Liver (tissue), 9 donors: ENCODE results near the gene CCSER2. TPM values are rescaled to one million over a fixed set of nuclear protein-coding genes. Genes with fewer than 3 reads are reported as not detected.

ENCODE experiments used
- DNase-seq: peaks from one replicate; pipeline ENCODE4 v3.0.0-alpha.2; 2017; ENCODE audit warnings: low spot score
- H3K27ac ChIP-seq, 2 donors: one replicate each; pipeline ENCODE4 v1.7.0; 2013; ENCODE audit warnings: inconsistent platforms in 2 of 2, low read length in 2 of 2, control low read depth in 1 of 2, low read depth in 1 of 2, mild to moderate bottlenecking in 1 of 2
- H3K27me3 ChIP-seq, 4 donors: one replicate each; pipeline versions ENCODE4 v1.6.1 to v1.7.0; 2013; ENCODE audit warnings: low read length in 3 of 4, inconsistent platforms in 1 of 4, mild to moderate bottlenecking in 1 of 4, moderate library complexity in 1 of 4; ENCODE audit not compliant: control insufficient read depth in 4 of 4, insufficient read depth in 4 of 4
- H3K36me3 ChIP-seq, 4 donors: one replicate each; pipeline versions ENCODE4 v1.6.1 to v1.7.0; 2013; ENCODE audit warnings: low read length in 3 of 4, mild to moderate bottlenecking in 3 of 4, low read depth in 1 of 4, moderate library complexity in 1 of 4; ENCODE audit not compliant: control insufficient read depth in 4 of 4, insufficient read depth in 3 of 4
- H3K4me1 ChIP-seq, 4 donors: one replicate each; pipeline versions ENCODE4 v1.6.1 to v1.7.0; 2013; ENCODE audit warnings: low read length in 3 of 4, mild to moderate bottlenecking in 3 of 4, moderate library complexity in 1 of 4; ENCODE audit not compliant: control insufficient read depth in 4 of 4, insufficient read depth in 4 of 4
- H3K4me3 ChIP-seq, 3 donors: one replicate each; pipeline versions ENCODE4 v1.6.1 to v1.7.0; 2013; ENCODE audit warnings: low read length in 3 of 3, control low read depth in 1 of 3, low read depth in 1 of 3, mild to moderate bottlenecking in 1 of 3
- H3K9ac ChIP-seq, 2 donors: one replicate each; pipeline ENCODE4 v1.7.0; 2013; ENCODE audit warnings: low read length in 2 of 2, mild to moderate bottlenecking in 2 of 2, moderate library complexity in 2 of 2, control low read depth in 1 of 2, low read depth in 1 of 2
- H3K9me3 ChIP-seq, 4 donors: one replicate each; pipeline versions ENCODE4 v1.6.1 to v1.7.0; 2013; ENCODE audit warnings: low read length in 3 of 4; ENCODE audit not compliant: control insufficient read depth in 4 of 4
- ATF3 ChIP-seq: IDR thresholded peaks from 2 replicates; pipeline ENCODE4 v1.6.1; 2016; ENCODE audit warnings: antibody characterized with exemption
- EGR1 ChIP-seq, 2 donors: IDR thresholded peaks; 2 replicates each; pipeline ENCODE4 v1.6.1; 2016 to 2018; ENCODE audit warnings: antibody characterized with exemption in 2 of 2, low read depth in 2 of 2
- FOXA1 ChIP-seq: IDR thresholded peaks from 2 replicates; pipeline ENCODE4 v1.6.1; 2016; ENCODE audit warnings: antibody characterized with exemption
- FOXA2 ChIP-seq: IDR thresholded peaks from 2 replicates; pipeline ENCODE4 v1.6.1; 2016; ENCODE audit warnings: antibody characterized with exemption
- GABPA ChIP-seq, 2 donors: IDR thresholded peaks in 1 of 2; conservative IDR thresholded peaks in 1 of 2; 2 replicates each; pipeline ENCODE4 v1.6.1; 2016; ENCODE audit warnings: antibody characterized with exemption in 2 of 2, mild to moderate bottlenecking in 1 of 2, moderate library complexity in 1 of 2
- HNF4A ChIP-seq, 2 donors: conservative IDR thresholded peaks; 2 replicates each; pipeline ENCODE4 v1.6.1; 2016; ENCODE audit warnings: antibody characterized with exemption in 2 of 2, mild to moderate bottlenecking in 2 of 2
- REST ChIP-seq: IDR thresholded peaks from 2 replicates; pipeline ENCODE4 v1.6.1; 2016; ENCODE audit warnings: antibody characterized with exemption, mild to moderate bottlenecking
- RXRA ChIP-seq, 2 donors: IDR thresholded peaks; 2 replicates each; pipeline ENCODE4 v1.6.1; 2017 to 2018; ENCODE audit warnings: antibody characterized with exemption in 2 of 2, mild to moderate bottlenecking in 1 of 2
- SP1 ChIP-seq: IDR thresholded peaks from 2 replicates; pipeline ENCODE4 v1.6.1; 2018; ENCODE audit warnings: antibody characterized with exemption, mild to moderate bottlenecking
- TAF1 ChIP-seq: conservative IDR thresholded peaks from 2 replicates; pipeline ENCODE4 v1.6.1; 2016; ENCODE audit warnings: antibody characterized with exemption, mild to moderate bottlenecking
- YY1 ChIP-seq: IDR thresholded peaks from 2 replicates; pipeline ENCODE4 v1.6.1; 2016; ENCODE audit warnings: antibody characterized with exemption, mild to moderate bottlenecking
- ZBTB33 ChIP-seq: IDR thresholded peaks from 2 replicates; pipeline ENCODE4 v1.6.1; 2016; ENCODE audit warnings: antibody characterized with exemption
- WGBS: extraction: QIAGEN DNeasy Blood & Tissue Kit; methylation state at CpG from one replicate; pipeline ENCODE4 v1.1.7; 2013; 5-methylcytosine and 5-hydroxymethylcytosine counted together
- polyA plus RNA-seq, 2 donors: library from polyadenylated mRNA; stranded (reverse) in 1 of 2; unstranded in 1 of 2; fragments of 200-250 nt in 1 of 2; fragments of >200 nt in 1 of 2; fragmentation: Nextera tagmentation in 1 of 2; extraction: Ambion mirVana in 1 of 2; gene quantifications; one replicate each; pipeline versions ENCODE4 v1.2.1 to v1.2.3, GENCODE V29; 2013 to 2015
- total RNA-seq, 2 donors: library from RNA; depleted of rRNA; stranded (reverse); fragments of >200 nt; gene quantifications; one replicate each; pipeline ENCODE4 v1.2.3, GENCODE V29; 2014
- TF ChIP-seq, protein P1 (sequence below): IDR thresholded peaks from 2 replicates; pipeline ENCODE4 v1.6.1; 2016; ENCODE audit warnings: antibody characterized with exemption
- TF ChIP-seq, protein P2 (sequence below): fragments of 150-350 bp; IDR thresholded peaks from 2 replicates; pipeline ENCODE4 v1.5.1; 2017; ENCODE audit warnings: improper control_type of control experiment, low read depth, low read length; ENCODE audit not compliant: missing input control
- donor health status: healthy.
- donor health status: healthy.
- donor health status: healthy.
- donor health status: healthy.
- donor health status: healthy.

The CCSER2 gene
- total and polyA plus RNA-seq, 4 donors = 5.6 to 18.2 (median 12.1) TPM

- DNase-seq = no peak
- peaks cover 0 to 19% (median 11%) of the 10 kb centered on the region in 4 donors for H3K4me1 ChIP-seq
Observed at GRCh38 chr10:84545651-84546050, 217.3 kb downstream of the CCSER2 start.

DNA sequence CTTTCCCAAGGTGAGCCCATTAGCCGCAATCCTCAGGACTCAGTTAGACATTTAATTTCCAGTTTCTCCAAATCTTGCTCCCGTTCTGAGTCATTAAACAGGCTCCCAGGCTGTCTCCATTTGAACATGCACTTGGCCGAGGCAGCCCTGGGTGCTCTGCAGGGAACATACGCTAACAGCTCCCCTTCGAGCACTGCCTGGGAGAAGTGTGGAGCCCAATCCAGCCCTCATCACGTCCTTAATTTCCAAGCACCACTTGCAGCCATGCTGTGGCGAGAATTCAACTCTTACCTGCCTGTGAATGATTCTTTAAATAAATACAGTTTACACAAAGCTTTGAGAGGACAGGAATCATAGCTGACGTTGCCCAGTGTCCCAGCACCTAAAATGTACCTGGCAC, 218.2 kb downstream of the CCSER2 start:
- no peaks in the 10 kb centered on the region for H3K36me3 ChIP-seq
- TF ChIP-seq RXRA (IDR thresholded peaks at IDR 0.05) (no peak), GABPA (IDR thresholded peaks at IDR 0.05 in 1 of 2, conservative IDR thresholded peaks at IDR 0.05 in 1 of 2) (no peak), TAF1 (no peak), SP1 (no peak), YY1 (no peak), REST (no peak), HNF4A (conservative IDR thresholded peaks at IDR 0.05) (no peak), ZBTB33 (no peak), EGR1 (IDR thresholded peaks at IDR 0.05; ENCODE audit: low read depth in 2 of 2) (no peak), FOXA2 (no peak), ATF3 (no peak)
- TF ChIP-seq, protein P1, sequence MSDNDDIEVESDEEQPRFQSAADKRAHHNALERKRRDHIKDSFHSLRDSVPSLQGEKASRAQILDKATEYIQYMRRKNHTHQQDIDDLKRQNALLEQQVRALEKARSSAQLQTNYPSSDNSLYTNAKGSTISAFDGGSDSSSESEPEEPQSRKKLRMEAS = no peak
- TF ChIP-seq, protein P2, sequence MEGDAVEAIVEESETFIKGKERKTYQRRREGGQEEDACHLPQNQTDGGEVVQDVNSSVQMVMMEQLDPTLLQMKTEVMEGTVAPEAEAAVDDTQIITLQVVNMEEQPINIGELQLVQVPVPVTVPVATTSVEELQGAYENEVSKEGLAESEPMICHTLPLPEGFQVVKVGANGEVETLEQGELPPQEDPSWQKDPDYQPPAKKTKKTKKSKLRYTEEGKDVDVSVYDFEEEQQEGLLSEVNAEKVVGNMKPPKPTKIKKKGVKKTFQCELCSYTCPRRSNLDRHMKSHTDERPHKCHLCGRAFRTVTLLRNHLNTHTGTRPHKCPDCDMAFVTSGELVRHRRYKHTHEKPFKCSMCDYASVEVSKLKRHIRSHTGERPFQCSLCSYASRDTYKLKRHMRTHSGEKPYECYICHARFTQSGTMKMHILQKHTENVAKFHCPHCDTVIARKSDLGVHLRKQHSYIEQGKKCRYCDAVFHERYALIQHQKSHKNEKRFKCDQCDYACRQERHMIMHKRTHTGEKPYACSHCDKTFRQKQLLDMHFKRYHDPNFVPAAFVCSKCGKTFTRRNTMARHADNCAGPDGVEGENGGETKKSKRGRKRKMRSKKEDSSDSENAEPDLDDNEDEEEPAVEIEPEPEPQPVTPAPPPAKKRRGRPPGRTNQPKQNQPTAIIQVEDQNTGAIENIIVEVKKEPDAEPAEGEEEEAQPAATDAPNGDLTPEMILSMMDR = no peak
- H3K27ac ChIP-seq = no peak overlapping the region
- WGBS = 84% methylated on average over 8 of the region's 8 CpGs
- no peaks in the 10 kb centered on the region for H3K27me3 ChIP-seq
- H3K9me3 ChIP-seq = no peaks in the 10 kb centered on the region
- no peak overlapping the region for H3K4me3 ChIP-seq
- peaks cover 0 to 19% (median 13%) of the 10 kb centered on the region in 4 donors for H3K4me1 ChIP-seq
- no peak overlapping the region for H3K9ac ChIP-seq
- no peak for DNase-seq

More at GRCh38 chr10:84545651-84546050, 217.3 kb downstream of the CCSER2 start:
- no peaks in the 10 kb centered on the region for H3K36me3 ChIP-seq
- no peak overlapping the region for H3K4me3 ChIP-seq
- TF ChIP-seq RXRA (IDR thresholded peaks at IDR 0.05) (no peak), SP1 (no peak), GABPA (IDR thresholded peaks at IDR 0.05 in 1 of 2, conservative IDR thresholded peaks at IDR 0.05 in 1 of 2) (no peak), ZBTB33 (no peak), FOXA1 (no peak)
- TF ChIP-seq, protein P2 = no peak
- no peaks in the 10 kb centered on the region for H3K27me3 ChIP-seq
- no peak overlapping the region for H3K27ac ChIP-seq
- no peak overlapping the region for H3K9ac ChIP-seq
- H3K9me3 ChIP-seq = no peaks in the 10 kb centered on the region
